Body of pancreas (tissue), 4 donors: ENCODE data around the gene COL1A2.

Experiments
- POLR2A ChIP-seq, 3 donors: fragments of 450-650 bp; IDR thresholded peaks; one replicate each; pipeline ENCODE4 v1.6.1; 2016; ENCODE audit warnings: antibody characterized with exemption in 3 of 3, mild to moderate bottlenecking in 2 of 3
- TF ChIP-seq, protein P1 (sequence below), 7 experiments: fragments of 450-650 bp in 4 of 7; fragments of 200-600 bp in 3 of 7; sonication (generic) in 3 of 7; IDR thresholded peaks; one replicate each; pipeline ENCODE4 v1.5.1; 2016 to 2019; ENCODE audit warnings: antibody characterized with exemption in 7 of 7

GRCh38 chr7:94422136-94422535, 27.4 kb downstream of the COL1A2 start:
- no peak for TF ChIP-seq POLR2A (IDR thresholded peaks at IDR 0.05)
- TF ChIP-seq, protein P1, sequence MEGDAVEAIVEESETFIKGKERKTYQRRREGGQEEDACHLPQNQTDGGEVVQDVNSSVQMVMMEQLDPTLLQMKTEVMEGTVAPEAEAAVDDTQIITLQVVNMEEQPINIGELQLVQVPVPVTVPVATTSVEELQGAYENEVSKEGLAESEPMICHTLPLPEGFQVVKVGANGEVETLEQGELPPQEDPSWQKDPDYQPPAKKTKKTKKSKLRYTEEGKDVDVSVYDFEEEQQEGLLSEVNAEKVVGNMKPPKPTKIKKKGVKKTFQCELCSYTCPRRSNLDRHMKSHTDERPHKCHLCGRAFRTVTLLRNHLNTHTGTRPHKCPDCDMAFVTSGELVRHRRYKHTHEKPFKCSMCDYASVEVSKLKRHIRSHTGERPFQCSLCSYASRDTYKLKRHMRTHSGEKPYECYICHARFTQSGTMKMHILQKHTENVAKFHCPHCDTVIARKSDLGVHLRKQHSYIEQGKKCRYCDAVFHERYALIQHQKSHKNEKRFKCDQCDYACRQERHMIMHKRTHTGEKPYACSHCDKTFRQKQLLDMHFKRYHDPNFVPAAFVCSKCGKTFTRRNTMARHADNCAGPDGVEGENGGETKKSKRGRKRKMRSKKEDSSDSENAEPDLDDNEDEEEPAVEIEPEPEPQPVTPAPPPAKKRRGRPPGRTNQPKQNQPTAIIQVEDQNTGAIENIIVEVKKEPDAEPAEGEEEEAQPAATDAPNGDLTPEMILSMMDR (IDR thresholded peaks at IDR 0.05): no peak
